ENCODE results near the gene TBC1D8. TPM values are rescaled to one million over a fixed set of nuclear protein-coding genes. Genes with fewer than 3 reads are reported as not detected.

TBC1D8 gene
- total RNA-seq, 1 experiment from 2014 or later: 51.7 TPM

DNA sequence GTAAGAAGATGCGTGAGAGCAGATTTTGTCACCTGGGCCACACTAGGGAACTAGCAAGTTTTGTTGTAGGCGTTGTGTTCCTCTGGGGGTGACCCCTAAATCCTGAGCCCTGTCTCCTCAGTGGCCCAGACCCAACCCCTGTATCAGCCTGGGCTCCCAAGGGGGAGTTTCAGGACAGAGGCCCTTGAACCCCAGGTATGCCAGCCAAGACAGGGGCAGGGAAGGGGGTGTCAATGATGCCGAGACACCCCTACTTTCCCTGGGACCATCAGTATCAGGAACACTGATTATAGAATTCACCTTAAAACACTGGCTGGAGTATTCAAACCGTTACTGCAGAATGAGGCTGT lies 188.2 kb downstream of the TBC1D8 start:
- H3K9me3 Mint-ChIP-seq: no peaks in the 10 kb centered on the region
- peaks cover 20% of the 10 kb centered on the region for H3K4me1 Mint-ChIP-seq
- no peaks in the 10 kb centered on the region for H3K27me3 Mint-ChIP-seq (ENCODE audit: low read depth)
- no peak for ATAC-seq
- ChIA-PET CTCF (no interaction called here), POLR2A (no interaction called here)
- H3K36me3 Mint-ChIP-seq: no peaks in the 10 kb centered on the region
- H3K27ac Mint-ChIP-seq: no peak overlapping the region
- H3K4me3 Mint-ChIP-seq: no peak overlapping the region
- no peak for DNase-seq (ENCODE audit: low spot score)
- TF ChIP-seq ZNF138 (CRISPR knock-in tag; conservative IDR thresholded peaks at IDR 0.05) (no peak), TCF7 (CRISPR knock-in tag; IDR thresholded peaks at IDR 0.05; ENCODE audit: low read depth) (no peak), GTF2I (CRISPR knock-in tag; conservative IDR thresholded peaks at IDR 0.05) (no peak), GABPB1 (CRISPR knock-in tag; IDR thresholded peaks at IDR 0.05) (no peak), ZNF232 (CRISPR knock-in tag; IDR thresholded peaks at IDR 0.05) (no peak), ETV6 (CRISPR knock-in tag; IDR thresholded peaks at IDR 0.05) (no peak), HMGA2 (CRISPR knock-in tag; IDR thresholded peaks at IDR 0.05) (no peak), MYBL2 (CRISPR knock-in tag; IDR thresholded peaks at IDR 0.05) (no peak), OVOL2 (CRISPR knock-in tag; IDR thresholded peaks at IDR 0.05; ENCODE audit: borderline replicate concordance) (no peak), ZNF121 (CRISPR knock-in tag; IDR thresholded peaks at IDR 0.05) (no peak)
- TF ChIP-seq, protein P1, sequence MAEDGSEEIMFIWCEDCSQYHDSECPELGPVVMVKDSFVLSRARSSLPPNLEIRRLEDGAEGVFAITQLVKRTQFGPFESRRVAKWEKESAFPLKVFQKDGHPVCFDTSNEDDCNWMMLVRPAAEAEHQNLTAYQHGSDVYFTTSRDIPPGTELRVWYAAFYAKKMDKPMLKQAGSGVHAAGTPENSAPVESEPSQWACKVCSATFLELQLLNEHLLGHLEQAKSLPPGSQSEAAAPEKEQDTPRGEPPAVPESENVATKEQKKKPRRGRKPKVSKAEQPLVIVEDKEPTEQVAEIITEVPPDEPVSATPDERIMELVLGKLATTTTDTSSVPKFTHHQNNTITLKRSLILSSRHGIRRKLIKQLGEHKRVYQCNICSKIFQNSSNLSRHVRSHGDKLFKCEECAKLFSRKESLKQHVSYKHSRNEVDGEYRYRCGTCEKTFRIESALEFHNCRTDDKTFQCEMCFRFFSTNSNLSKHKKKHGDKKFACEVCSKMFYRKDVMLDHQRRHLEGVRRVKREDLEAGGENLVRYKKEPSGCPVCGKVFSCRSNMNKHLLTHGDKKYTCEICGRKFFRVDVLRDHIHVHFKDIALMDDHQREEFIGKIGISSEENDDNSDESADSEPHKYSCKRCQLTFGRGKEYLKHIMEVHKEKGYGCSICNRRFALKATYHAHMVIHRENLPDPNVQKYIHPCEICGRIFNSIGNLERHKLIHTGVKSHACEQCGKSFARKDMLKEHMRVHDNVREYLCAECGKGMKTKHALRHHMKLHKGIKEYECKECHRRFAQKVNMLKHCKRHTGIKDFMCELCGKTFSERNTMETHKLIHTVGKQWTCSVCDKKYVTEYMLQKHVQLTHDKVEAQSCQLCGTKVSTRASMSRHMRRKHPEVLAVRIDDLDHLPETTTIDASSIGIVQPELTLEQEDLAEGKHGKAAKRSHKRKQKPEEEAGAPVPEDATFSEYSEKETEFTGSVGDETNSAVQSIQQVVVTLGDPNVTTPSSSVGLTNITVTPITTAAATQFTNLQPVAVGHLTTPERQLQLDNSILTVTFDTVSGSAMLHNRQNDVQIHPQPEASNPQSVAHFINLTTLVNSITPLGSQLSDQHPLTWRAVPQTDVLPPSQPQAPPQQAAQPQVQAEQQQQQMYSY (CRISPR knock-in tag; IDR thresholded peaks at IDR 0.05): no peak
- TF ChIP-seq, protein P2, sequence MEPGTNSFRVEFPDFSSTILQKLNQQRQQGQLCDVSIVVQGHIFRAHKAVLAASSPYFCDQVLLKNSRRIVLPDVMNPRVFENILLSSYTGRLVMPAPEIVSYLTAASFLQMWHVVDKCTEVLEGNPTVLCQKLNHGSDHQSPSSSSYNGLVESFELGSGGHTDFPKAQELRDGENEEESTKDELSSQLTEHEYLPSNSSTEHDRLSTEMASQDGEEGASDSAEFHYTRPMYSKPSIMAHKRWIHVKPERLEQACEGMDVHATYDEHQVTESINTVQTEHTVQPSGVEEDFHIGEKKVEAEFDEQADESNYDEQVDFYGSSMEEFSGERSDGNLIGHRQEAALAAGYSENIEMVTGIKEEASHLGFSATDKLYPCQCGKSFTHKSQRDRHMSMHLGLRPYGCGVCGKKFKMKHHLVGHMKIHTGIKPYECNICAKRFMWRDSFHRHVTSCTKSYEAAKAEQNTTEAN (CRISPR knock-in tag; IDR thresholded peaks at IDR 0.05): no peak
- TF ChIP-seq, protein P3, sequence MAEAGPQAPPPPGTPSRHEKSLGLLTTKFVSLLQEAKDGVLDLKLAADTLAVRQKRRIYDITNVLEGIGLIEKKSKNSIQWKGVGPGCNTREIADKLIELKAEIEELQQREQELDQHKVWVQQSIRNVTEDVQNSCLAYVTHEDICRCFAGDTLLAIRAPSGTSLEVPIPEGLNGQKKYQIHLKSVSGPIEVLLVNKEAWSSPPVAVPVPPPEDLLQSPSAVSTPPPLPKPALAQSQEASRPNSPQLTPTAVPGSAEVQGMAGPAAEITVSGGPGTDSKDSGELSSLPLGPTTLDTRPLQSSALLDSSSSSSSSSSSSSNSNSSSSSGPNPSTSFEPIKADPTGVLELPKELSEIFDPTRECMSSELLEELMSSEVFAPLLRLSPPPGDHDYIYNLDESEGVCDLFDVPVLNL (CRISPR knock-in tag; IDR thresholded peaks at IDR 0.05; ENCODE audit: borderline replicate concordance, low read depth): no peak

DNA sequence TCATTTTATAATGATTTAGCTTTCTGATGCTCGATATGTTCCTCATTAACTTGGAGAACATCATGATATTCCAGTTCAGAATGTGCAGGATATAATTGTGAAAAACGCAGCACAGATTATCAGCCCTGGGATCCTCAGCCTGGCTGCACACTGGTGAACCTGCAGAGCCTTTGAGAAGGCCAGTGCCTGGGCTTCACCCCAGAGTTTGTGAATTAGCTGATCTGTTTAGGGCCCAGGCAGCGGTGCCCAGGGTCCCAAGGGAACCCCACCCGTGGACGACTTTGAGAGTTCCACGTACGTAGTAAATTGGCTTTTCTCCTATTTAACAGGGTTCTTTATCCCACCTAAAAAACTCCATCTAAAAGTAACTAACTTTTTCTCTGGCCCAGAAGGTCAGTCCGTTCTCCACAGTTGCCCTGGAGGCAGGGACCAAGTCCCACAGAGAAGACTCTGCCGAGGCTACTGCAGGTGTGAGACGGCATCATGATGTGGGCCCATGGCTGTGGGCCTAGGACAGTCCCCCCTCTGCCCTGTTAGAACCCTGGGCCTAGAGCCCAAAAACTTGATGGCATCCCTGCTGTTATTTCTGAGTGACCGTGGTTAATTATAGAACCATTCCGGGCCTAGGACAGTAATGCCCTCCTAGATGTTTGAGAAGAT lies 188.7 kb downstream of the TBC1D8 start:
- Mint-ChIP-seq H3K27me3 (ENCODE audit: low read depth) (no peaks in the 10 kb centered on the region), H3K36me3 (no peaks in the 10 kb centered on the region), H3K27ac (no peak overlapping the region), H3K9me3 (no peaks in the 10 kb centered on the region), H3K4me1 (peaks cover 20% of the 10 kb centered on the region), H3K4me3 (no peak overlapping the region)
- ATAC-seq (no peak), DNase-seq (ENCODE audit: low spot score) (no peak)
- ChIA-PET CTCF (no interaction called here), POLR2A (no interaction called here)
- TF ChIP-seq, protein P4, sequence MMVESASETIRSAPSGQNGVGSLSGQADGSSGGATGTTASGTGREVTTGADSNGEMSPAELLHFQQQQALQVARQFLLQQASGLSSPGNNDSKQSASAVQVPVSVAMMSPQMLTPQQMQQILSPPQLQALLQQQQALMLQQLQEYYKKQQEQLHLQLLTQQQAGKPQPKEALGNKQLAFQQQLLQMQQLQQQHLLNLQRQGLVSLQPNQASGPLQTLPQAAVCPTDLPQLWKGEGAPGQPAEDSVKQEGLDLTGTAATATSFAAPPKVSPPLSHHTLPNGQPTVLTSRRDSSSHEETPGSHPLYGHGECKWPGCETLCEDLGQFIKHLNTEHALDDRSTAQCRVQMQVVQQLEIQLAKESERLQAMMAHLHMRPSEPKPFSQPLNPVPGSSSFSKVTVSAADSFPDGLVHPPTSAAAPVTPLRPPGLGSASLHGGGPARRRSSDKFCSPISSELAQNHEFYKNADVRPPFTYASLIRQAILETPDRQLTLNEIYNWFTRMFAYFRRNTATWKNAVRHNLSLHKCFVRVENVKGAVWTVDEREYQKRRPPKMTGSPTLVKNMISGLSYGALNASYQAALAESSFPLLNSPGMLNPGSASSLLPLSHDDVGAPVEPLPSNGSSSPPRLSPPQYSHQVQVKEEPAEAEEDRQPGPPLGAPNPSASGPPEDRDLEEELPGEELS (CRISPR knock-in tag; IDR thresholded peaks at IDR 0.05): no peak
- no peak for TF ChIP-seq ESRRA (CRISPR knock-in tag; IDR thresholded peaks at IDR 0.05; ENCODE audit: borderline replicate concordance)
- TF ChIP-seq, protein P5, sequence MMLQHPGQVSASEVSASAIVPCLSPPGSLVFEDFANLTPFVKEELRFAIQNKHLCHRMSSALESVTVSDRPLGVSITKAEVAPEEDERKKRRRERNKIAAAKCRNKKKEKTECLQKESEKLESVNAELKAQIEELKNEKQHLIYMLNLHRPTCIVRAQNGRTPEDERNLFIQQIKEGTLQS (CRISPR knock-in tag; conservative IDR thresholded peaks at IDR 0.05): no peak
- no peak for TF ChIP-seq ZNF423 (CRISPR knock-in tag; IDR thresholded peaks at IDR 0.05)
- no peak for TF ChIP-seq EMX1 (CRISPR knock-in tag; IDR thresholded peaks at IDR 0.05)
- TF ChIP-seq, protein P6, sequence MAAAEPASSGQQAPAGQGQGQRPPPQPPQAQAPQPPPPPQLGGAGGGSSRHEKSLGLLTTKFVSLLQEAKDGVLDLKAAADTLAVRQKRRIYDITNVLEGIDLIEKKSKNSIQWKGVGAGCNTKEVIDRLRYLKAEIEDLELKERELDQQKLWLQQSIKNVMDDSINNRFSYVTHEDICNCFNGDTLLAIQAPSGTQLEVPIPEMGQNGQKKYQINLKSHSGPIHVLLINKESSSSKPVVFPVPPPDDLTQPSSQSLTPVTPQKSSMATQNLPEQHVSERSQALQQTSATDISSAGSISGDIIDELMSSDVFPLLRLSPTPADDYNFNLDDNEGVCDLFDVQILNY (CRISPR knock-in tag; IDR thresholded peaks at IDR 0.05): no peak
- TF ChIP-seq, protein P7, sequence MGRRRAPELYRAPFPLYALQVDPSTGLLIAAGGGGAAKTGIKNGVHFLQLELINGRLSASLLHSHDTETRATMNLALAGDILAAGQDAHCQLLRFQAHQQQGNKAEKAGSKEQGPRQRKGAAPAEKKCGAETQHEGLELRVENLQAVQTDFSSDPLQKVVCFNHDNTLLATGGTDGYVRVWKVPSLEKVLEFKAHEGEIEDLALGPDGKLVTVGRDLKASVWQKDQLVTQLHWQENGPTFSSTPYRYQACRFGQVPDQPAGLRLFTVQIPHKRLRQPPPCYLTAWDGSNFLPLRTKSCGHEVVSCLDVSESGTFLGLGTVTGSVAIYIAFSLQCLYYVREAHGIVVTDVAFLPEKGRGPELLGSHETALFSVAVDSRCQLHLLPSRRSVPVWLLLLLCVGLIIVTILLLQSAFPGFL (CRISPR knock-in tag; IDR thresholded peaks at IDR 0.05; ENCODE audit: borderline replicate concordance): no peak
- TF ChIP-seq, protein P8, sequence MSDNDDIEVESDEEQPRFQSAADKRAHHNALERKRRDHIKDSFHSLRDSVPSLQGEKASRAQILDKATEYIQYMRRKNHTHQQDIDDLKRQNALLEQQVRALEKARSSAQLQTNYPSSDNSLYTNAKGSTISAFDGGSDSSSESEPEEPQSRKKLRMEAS (CRISPR knock-in tag; IDR thresholded peaks at IDR 0.05): no peak
- TF ChIP-seq, protein P9, sequence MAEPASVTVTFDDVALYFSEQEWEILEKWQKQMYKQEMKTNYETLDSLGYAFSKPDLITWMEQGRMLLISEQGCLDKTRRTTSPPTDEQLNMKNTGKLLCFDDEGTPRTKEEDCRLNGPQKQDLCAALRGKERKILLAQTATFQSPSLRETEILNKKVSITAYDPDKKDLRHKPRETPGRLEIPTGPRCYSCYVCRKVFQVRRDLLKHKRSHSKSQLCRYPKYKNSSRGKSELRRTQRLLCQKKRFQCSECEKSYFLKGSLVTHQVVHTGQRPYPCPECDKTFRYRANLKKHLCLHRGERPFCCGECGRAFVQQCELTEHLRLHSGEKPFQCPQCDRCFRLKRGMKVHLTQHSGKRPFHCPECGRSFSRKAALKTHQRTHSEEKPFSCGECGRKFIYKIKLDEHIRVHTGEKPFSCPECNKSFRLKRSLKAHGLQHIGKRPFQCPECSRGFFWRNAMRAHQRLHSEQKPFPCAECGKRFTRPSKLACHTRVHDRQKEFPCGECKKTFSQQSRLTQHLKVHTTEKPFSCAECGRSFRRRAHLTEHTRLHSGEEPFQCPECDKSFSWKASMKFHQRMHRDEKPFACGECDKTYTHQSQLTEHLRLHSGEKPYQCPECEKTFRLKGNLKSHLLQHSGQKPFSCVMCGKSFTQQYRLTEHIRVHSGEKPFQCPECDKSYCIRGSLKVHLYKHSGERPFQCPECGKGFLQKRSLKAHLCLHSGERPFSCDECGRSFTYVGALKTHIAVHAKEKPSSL (CRISPR knock-in tag; conservative IDR thresholded peaks at IDR 0.05): no peak
- TF ChIP-seq ATF1 (CRISPR knock-in tag; IDR thresholded peaks at IDR 0.05): no peak
- no peak for TF ChIP-seq TCF7 (CRISPR knock-in tag; IDR thresholded peaks at IDR 0.05; ENCODE audit: low read depth)
